ENCODE data around the gene HCFC2.

The HCFC2 gene

DNA sequence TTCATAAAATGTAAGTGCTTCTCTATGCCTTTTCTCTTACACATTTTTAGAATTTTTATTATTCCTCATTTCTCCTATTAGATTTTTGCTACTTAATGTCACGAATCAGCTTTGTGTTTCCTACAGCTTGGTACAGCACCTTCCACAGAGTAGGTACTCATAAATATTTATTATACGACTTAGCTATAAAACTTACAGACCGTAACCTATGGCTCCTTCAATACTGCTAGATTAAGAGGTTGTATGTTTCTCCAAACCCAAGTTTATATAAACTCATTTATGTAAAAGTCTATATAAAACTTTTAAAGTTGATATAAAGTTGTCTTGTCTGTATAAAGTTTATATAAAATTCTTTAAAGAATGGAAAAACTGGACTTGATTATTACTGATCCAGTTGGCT is 62.2 kb downstream of the HCFC2 start:
- DNase-seq = no peak

DNA sequence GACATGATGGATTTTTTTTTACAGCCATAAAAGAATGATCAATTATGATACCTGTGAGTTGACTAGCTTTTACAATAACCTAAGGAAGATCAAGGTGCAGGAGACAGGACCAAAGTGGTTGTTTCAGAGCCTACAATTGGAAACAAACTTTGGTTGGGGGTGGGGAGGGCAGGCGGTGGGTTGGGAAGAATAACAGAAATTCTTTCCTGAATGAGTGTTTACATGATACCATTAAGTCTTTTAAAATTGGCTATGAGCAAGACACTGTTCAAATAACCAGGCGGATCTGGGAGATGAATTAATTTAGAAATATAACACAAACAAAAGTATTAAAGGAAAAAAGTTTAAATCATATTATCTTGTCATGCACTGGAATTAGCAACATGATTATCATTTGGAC is 66.4 kb downstream of the HCFC2 start:
- no peak for DNase-seq

DNA sequence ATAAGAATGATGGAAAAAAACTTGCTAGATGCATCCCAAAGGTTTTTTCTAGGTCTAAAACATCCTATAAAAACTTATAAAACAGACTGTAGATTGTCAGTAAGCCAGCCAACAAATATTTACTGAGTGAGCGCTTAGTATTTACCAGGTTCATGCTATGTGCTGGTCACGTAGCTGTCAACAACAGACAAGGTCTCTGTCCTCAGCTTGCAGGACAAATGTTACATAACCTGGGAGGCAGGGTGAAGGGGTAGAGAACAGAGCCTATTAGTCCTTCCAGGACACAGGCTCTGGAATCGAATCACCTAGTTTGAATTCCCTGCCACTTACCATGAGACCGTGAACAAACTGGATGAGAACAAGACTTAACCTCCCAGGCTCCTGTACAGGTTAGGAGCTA is 67.3 kb downstream of the HCFC2 start:
- no peak for DNase-seq

- peak; percentile 12 to 61 for DNase-seq
Measured at GRCh38 chr12:104132351-104132956, 68.1 kb downstream of the HCFC2 start.

DNA sequence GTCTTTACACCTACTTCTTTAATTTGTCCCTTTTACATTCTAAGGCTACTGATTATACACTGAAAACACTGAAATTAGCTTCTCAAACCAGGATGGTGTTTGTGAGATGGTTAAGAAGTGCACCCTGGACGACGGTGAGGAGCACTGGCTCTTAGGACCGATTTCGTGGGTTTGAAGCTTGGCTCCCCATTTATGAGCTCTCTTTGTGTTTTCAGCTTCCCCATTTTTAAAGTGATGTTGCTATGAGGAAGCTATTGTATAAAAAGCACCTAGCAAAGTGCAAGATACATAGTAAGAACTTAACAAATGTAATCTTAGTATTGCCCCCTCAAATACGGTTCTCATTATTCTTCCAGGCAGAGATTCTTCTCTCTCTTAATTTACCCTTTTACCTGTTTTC is 69.0 kb downstream of the HCFC2 start:
- DNase-seq = no peak

DNA sequence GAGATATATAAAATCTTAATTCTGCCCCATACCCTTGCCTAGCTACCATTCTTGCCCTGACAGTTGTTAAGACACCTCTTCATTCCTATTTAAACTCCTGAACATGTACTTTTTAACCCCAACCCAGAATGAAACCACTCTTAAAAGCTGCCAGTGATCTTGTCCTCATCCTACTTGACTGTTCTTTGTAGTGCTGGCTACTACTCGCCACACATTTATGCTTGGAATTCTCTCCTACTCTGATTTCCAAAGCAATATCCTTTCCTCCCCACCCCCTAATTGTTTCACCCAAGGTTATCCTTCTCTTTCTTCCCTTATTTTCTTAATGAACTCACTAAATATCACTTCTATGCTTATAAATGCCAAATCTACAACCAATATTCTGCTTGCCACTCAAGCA is 69.5 kb downstream of the HCFC2 start:
- no peak for DNase-seq

- no peak for DNase-seq
Measured at GRCh38 chr12:104134882-104135281, 70.6 kb downstream of the HCFC2 start.

GRCh38 chr12:104136577-104136976 is 72.2 kb downstream of the HCFC2 start:
- no peak for DNase-seq

DNA sequence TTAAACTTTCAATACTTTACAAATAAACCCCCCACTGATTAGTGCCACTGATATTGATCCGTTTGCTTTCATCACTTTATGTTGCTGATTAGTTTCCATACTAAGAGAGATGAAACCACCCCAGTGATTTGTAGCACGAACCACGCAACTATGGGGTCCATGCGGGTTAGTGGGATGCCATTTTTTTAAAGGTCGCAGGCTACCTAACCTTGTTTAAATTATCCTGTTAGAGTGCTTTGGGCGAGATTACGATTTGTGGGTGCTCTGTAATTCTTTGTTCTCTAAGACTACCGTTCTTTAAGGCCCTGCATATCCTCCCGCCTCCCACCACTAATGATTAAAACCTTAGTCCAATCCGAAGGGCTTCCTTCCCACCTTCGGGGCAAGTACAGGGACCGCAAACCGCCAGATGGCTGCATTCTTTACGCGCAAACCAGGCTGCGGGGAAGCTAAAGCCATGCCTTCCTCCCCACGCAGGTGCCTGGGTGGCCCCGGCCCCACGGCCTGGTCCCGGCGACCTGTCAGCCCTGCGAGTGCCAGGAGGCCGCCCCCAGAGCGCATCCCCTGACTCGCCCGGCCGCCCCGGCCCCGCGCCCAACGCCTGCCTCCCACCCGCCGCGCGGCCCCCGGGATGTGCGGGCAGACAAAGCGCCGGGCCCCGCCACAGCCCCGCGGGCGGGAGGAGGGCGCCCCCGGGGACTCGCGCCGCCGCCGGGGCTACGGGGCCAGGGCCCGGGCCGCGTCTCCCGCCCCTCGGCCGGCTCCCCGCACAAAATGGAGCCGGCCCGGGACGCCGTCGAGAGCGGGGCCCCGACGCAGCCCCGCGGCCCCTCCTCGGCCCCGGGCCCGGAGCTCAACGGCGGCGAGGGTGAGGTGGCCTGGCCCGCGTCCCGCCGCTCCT is 72.9 kb downstream of the HCFC2 start:
- DNase-seq = peak; percentile 21 to 40

DNA sequence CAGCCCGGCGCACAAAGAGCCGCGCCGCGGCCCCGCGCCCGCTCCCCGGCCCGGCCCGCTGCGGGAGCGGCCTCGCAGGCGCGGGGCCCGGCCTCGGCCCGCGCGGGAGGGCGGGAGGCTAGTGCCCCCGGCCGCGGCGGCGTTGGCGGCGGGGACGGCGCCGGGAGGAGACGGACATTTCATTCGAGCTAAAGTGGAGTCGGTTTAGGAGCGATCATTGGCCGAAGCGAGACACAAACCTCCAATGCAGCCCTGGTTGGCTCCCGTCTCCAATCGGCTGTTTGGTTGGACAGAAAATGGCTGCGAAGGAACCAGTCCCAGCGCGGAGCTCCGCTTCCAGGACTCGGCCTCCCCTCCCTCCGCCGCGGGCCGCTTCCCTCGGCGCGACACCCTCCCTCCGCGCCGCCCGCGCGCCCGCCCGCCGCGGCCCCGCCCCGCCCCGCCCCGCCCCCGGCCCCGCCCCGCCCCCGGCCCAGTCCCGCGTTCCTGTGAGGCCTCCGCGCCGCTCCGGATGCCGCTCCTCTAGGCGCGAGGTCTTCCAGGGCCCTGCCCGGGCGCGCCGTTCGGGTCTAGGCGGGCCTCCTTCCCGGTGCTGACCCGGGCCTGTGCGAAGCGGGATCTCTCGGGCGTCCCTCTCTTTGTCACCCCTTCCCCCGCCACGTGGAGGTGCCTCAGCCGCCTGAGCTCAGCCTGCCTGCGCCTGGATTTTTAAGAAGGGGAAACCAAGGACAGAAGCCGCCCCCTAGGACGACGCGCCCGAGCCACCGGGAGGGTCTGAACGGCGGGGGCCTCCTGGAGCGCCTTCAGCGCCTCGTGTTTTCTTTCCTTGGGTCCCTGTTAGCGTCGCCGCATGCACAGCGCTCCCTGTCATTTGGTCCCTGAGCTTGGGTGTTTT is 73.8 kb downstream of the HCFC2 start, which contains the start of gene NFYB:
Gene NFYB (minus strand): TSS at position 309 of the 895 bp plus-strand sequence. CDS start 2,757 bp downstream, outside the sequence.
- peak; percentile 96 to 98 for DNase-seq

GRCh38 chr12:104138797-104139152 is 74.4 kb downstream of the HCFC2 start:
- DNase-seq = no peak

GRCh38 chr12:104142543-104142942 is 78.2 kb downstream of the HCFC2 start:
- DNase-seq = no peak

DNA sequence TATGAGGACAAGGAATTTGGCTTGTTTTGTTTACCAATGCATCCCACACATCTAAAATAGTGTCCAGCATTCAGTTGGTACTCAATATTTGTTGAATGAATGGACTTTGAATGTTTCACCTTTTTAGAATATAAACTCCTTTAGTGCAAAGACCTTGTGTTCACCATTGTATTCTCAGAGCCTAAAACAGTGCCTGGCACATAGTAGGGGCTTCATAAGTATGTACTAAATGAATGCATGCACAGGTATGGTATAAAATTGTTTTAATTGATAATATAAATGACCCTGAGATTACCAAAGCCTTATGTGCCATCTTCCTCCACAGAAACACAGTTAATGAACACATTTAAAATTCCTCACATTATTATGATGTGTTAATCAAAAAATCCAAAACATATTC is 78.7 kb downstream of the HCFC2 start:
- no peak for DNase-seq

GRCh38 chr12:104143918-104144317 is 79.6 kb downstream of the HCFC2 start:
- no peak for DNase-seq

- DNase-seq = no peak
Measured at GRCh38 chr12:104147346-104147745, 83.0 kb downstream of the HCFC2 start.

DNA sequence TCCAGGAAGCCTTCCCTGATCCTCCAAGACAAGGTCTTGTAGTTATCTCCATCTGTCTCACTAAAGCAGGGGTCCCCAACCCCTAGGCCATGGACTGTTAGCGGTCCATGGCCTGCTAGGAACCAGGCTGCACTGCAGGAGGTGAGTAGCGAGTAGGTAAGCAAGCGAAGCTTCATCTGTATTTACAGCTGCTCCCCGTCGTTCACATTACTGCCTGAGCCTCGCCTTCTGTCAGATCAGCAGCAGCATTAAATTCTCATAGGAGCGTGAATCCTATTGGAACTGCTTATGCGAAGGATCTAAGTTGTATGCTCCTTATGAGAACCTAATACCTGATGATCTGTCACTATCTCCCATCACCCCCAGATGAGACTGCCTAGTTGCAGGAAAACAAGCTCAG is 86.1 kb downstream of the HCFC2 start:
- DNase-seq = peak in 1 of 2 experiments; percentile 11

DNA sequence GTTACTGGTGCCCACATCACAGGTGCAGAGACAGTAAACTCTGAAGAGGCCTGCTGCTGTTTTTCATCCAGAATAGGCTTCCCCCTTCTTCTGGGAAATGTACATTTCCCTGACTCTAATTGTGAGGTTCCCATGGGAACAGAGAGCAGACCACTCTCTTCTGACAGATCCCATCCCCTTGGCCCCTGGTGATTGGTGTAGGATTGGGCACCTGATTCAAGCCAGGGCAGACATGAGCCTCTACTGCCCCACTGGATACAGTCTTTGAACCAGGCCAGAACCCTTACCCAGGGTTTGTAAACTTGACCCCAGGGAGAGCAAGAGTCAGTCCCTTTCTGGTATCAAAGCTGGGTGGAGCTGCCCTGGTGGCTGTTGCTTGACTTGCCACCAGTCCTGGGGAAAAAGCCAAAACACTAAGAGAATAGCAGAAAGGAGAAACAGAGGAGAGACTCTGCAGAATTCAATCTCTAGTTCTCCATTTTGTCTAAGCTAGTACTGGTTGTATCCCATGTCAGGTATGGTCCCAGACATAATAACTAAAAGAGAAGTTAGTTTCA is 88.4 kb downstream of the HCFC2 start:
- DNase-seq = no peak

DNA sequence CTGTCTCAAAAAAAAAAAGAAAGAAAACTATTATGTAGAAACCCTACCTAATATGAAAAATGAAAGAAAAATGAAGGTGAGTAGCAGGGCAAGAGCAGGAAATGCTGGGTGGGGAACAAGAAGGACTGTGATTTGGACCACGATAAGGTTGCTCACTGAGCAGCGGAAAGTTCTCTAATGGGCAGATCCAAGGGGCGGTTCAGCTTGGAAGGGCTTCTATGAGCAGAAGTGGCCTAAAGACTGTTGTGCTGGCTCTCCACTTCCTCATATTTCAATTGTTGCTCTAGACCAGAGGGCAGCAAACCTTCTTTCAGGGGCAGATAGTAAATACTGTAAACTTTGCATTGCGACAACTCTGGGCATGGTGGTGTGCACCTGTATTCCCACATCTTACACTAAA is 90.0 kb downstream of the HCFC2 start:
- no peak for DNase-seq

GRCh38 chr12:104154806-104155205 is 90.5 kb downstream of the HCFC2 start:
- peak; percentile 74 to 94 for DNase-seq
